Smooth muscle cell of trachea (primary cell): ENCODE results near the gene S1PR2. TPM values are rescaled to one million over a fixed set of nuclear protein-coding genes. Genes with fewer than 3 reads are reported as not detected.

Source experiments
- total RNA-seq: library from RNA; depleted of rRNA; stranded (reverse); fragments of >200 nt; gene quantifications from 2 replicates; pipeline ENCODE4 v1.2.1, GENCODE V29; 2014

The S1PR2 gene
- 37.7 and 70.8 TPM in 2 replicates for total RNA-seq

DNA sequence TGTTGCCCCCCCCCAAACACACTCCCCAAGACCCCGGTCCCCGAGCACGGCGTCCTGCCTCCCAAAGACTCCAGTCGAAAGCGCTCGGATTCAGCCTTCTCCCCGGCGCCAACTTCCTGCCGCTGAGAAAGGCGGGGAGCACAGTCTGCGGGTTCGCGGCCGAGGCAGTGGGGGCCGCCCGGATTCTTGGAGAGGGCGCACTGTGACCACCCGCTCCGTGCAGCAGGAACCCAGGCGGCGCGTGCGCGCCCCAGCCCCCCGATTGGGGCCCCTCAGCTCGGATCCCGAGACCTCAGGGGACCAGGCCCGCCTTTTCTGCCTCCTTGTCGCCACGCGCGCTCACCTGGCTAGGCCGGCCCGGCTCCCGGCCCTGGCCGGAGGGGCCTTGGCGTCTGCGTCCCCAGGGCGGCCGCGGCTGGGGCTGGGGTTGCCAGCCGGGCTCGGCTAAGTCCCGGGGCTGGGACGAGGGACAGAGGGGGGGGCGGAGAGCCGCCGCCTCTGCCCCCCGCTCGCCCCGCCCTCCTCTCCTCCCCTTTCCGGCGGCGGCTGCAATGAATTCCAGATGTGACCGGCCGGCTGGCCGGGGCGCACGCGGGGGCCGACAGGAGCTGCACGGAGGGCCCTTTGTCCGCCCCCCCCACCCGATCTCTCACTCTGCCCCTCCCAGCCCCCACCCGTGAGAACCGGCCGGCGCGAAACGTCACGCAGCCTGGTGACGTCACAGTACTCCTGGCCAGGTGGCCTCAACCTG, at the start of gene S1PR2:
Gene S1PR2 (minus strand): TSS at position 471 of the 751 bp plus-strand sequence. CDS start 6,426 bp downstream, outside the sequence.

GRCh38 chr19:10270616-10271394, 39.7 kb upstream of the S1PR2 start, which contains the start of gene ICAM1:
Gene ICAM1, plus strand, starts transcription at chr19:10271120. Its CDS starts 40 bp downstream, at chr19:10271160.

GRCh38 chr19:10251792-10252694, 20.9 kb upstream of the S1PR2 start, which contains the start of gene MRPL4:
Gene MRPL4, plus strand, starts transcription at chr19:10252214. Its CDS starts 40 bp downstream, at chr19:10252254.

DNA sequence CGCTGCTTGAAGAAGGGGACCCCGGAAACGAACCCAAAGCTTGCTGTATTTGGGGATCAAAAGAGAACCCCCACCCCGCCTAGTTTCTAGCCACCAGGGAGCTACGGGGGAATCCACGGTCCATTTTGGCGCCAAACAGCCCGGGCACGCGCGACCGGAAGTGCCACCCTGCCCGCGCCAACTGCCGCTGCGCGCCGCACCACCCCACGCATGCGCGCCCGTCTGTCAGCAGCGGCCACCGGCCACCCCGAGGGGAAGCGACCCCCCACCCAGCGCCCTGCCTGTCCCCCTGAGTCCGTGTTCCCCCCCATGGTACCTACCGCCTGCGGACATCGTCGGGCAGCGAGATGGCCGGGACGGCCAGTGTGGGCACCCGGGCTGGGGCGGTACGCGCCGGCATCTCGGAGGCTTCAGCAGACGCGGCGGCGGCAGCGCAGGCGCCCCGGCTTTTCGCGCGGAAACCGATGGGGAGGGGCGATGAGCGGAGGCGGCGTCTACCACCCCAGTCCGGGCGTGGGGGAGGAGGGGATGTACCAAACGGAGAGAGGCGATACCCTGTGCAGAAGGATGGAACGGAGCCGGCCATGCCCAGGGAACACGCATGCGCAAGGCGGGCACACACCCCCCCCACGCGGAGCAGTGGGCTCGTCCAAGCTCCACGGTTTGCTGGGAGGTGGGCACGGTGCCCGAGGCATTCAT, 36.5 kb downstream of the S1PR2 start, which contains the start of gene DNMT1:
Gene DNMT1 (minus strand): TSS at position 454 of the 699 bp plus-strand sequence. CDS start 54 bp downstream, at position 400.

Other genes with a start within 250 kb of the S1PR2 start
- 3.8 and 5.0 TPM in 2 replicates for gene COL5A3, start 220.8 kb downstream of the S1PR2 start, total RNA-seq
- not detected in 2 replicates for gene RDH8, start 217.8 kb downstream of the S1PR2 start, total RNA-seq
- 23.9 and 38.2 TPM in 2 replicates for gene SHFL, start 145.0 kb downstream of the S1PR2 start, total RNA-seq
- 0.44 and 0.66 TPM in 2 replicates for gene ANGPTL6, start 128.7 kb downstream of the S1PR2 start, total RNA-seq
- 13.7 and 26.0 TPM in 2 replicates for gene PPAN, start 125.0 kb downstream of the S1PR2 start, total RNA-seq
- gene P2RY11, start 119.6 kb downstream of the S1PR2 start, total RNA-seq, result 0.87 and 4.1 TPM in 2 replicates
- 309 and 329 TPM in 2 replicates for gene EIF3G, start 111.4 kb downstream of the S1PR2 start, total RNA-seq
- gene DNMT1, start 36.4 kb downstream of the S1PR2 start, total RNA-seq, result 44.0 and 97.9 TPM in 2 replicates
- 25.3 and 29.5 TPM in 2 replicates for gene MRPL4, start 20.9 kb upstream of the S1PR2 start, total RNA-seq
- 1.7 and 15.9 TPM in 2 replicates for gene ICAM1, start 39.8 kb upstream of the S1PR2 start, total RNA-seq
- 1.2 and 3.5 TPM in 2 replicates for gene ICAM4, start 55.6 kb upstream of the S1PR2 start, total RNA-seq
- 2.6 and 4.0 TPM in 2 replicates for gene ICAM5, start 58.6 kb upstream of the S1PR2 start, total RNA-seq
- gene ZGLP1, start 78.5 kb upstream of the S1PR2 start, total RNA-seq, result 0.29 and 0.50 TPM in 2 replicates
- gene FDX2, start 84.7 kb upstream of the S1PR2 start, total RNA-seq, result 15.0 and 20.0 TPM in 2 replicates
- 12.1 and 14.4 TPM in 2 replicates for gene RAVER1, start 102.2 kb upstream of the S1PR2 start, total RNA-seq
- gene ICAM3, start 108.3 kb upstream of the S1PR2 start, total RNA-seq, result 5.1 and 7.0 TPM in 2 replicates
- gene TYK2, start 149.2 kb upstream of the S1PR2 start, total RNA-seq, result 65.9 and 101 TPM in 2 replicates
- gene CDC37, start 172.2 kb upstream of the S1PR2 start, total RNA-seq, result 166 and 189 TPM in 2 replicates
- 6.3 and 8.7 TPM in 2 replicates for gene PDE4A, start 189.2 kb upstream of the S1PR2 start, total RNA-seq